Heart left ventricle (tissue), 13 donors: ENCODE data around the gene PPCDC.

ENCODE experiments used
- CTCF ChIP-seq, 12 donors: fragments of 200-600 bp; sonication (generic) in 4 of 12; IDR thresholded peaks; one replicate each; pipeline versions ENCODE4 v1.5.0 to v1.8.0; 2018 to 2022; ENCODE audit warnings: antibody characterized with exemption in 12 of 12, mild to moderate bottlenecking in 5 of 12
- POLR2A ChIP-seq, 2 donors: fragments of 450-650 bp; IDR thresholded peaks; one replicate each; pipeline ENCODE4 v1.6.1; 2017; ENCODE audit warnings: antibody characterized with exemption in 2 of 2, mild to moderate bottlenecking in 2 of 2, moderate library complexity in 2 of 2
- donor health status: ischemic (EF 13 %, LVEDD 7.1; RV severe dilation, severe dysfunction).
- donor health status: DM: no; HTN: yes; CAD: no.
- donor health status: DM: no; HTN: no; CAD: no.
- donor health status: ischemic (EF 25% LVEDD 6.9; RV normal size, moderate dysfunction).
- donor health status: ischemic (EF 25% LVEDD 5.7; RV mildly dilated, moderate dysfunction).
- donor health status: ischemic (EF 35%, LVEDD 5.7; RV mildly dilated, moderate dysfunction).
- donor health status: nonischemic (EF 11% LVEDD 7.7; RV severe dilation, severe dysfunction).
- donor health status: DM: yes; HTN: yes; CAD: no.
- donor health status: PGD.
- donor health status: ischemic (EF 29% LVEDD 5.4; RV normal size, mild dysfunction).
- donor health status: nonischemic (EF 23%, LVEDD 6.1; RV moderate dilation, normal function).

GRCh38 chr15:75048394-75048793, 25.0 kb downstream of the PPCDC start:
- TF ChIP-seq CTCF (IDR thresholded peaks at IDR 0.05) = no peak
- no peak for TF ChIP-seq POLR2A (IDR thresholded peaks at IDR 0.05)
